HG02763 (cell line): Measurements from ENCODE around the gene CLPSL1.

Experiments
- ATAC-seq: cut with Tn5 transposase; IDR thresholded peaks from one replicate; pipeline ENCODE4 v1.9.1; 2021; ENCODE audit warnings: mild to moderate bottlenecking, moderate library complexity; ENCODE audit not compliant: unreplicated experiment

The CLPSL1 gene

DNA sequence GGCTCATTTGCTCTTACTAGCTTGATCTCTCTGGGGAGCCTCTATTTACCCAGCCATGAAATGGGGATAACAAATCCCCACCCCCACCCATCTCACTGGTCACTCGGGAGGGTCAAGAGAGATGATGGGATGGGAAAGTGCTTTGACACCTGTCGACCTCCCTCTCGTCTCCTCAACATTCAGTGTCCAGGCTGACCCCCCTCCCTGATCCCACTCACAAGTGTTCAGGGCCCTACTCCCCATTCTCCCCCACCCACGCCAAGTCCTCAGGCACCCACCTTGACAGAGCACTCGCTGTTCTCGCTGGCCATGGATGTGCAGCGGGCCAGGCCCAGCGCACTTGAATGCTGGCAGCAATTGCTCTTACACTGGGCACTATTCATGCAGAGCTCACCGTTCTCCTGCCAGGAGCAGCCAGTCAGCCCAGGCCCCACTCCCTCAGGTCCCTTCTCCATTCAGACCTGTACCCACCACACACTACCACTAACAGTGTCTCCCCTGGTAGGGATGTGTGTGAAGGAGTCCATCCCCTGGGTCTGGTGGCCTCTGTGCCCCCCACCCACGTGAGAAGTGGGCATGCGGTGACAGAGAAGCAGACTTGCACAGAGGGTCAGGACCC, 14.7 kb downstream of the CLPSL1 start:
- ATAC-seq, result no peak

GRCh38 chr6:35796236-35796635, 15.4 kb downstream of the CLPSL1 start:
- no peak for ATAC-seq

DNA sequence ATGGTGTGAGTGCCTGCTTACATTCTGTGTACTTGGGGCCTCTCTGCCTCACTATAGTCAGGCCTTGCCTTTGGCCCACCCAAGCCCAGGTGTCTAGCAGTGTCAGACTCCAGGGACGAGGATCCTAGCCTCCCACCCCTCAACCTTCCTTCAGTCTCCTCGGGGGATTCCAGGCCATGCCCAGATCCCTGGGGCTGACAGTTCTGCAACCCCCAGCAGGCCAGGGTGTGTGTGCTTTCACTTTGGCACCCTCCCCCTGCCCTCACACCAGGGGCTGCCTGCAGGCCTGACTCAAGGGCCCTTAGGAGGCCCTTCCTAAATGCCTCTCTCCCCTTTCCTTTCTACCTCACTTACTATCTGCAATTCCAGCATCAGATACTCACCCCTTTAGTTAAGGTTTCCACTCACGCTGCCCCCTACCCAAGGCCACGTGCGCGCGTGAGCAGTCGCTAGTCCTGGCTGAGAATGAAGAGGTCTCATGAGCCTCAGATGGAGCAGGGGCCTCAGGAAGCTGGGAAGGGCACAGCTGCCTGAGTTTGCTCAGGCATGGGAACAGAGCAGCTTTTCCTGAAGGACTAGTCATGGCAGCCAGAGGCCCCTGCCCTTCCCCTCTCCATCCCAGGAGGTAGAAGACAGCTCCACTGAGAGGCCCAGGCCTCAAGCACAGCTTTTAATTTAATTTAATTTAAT, 17.2 kb downstream of the CLPSL1 start:
- ATAC-seq, result no peak

DNA sequence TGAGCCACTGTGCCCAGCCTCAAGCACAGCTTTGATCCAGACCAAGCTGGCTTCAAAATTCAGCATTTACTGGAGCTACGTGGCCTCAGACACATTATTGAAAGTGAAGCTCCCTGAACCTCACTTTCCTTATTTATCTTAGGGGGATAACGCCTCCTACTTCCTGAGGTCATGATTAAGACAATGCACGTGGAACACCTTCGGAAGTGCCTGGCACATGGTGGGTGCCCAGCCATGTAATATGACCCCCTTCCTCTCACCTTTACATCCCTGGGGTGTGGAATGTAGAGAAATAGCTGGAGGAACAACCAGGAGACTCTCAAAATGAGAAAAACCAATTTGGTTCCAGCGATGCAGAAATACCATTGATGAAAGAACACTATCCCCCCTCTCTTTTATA, 17.9 kb downstream of the CLPSL1 start:
- no peak for ATAC-seq

- ATAC-seq, result no peak
Observed at GRCh38 chr6:35801148-35801547, 20.3 kb downstream of the CLPSL1 start.

GRCh38 chr6:35804996-35805736, 24.3 kb downstream of the CLPSL1 start, which contains the start of gene LHFPL5:
Gene LHFPL5, plus strand, starts transcription at chr6:35805352. Its CDS starts 319 bp downstream, at chr6:35805671.
- ATAC-seq, result no peak

GRCh38 chr6:35808688-35809087, 27.9 kb downstream of the CLPSL1 start:
- ATAC-seq, result no peak

- no peak for ATAC-seq
Observed at GRCh38 chr6:35809809-35810208, 29.0 kb downstream of the CLPSL1 start.

GRCh38 chr6:35810971-35811698, 30.3 kb downstream of the CLPSL1 start:
- no peak for ATAC-seq

DNA sequence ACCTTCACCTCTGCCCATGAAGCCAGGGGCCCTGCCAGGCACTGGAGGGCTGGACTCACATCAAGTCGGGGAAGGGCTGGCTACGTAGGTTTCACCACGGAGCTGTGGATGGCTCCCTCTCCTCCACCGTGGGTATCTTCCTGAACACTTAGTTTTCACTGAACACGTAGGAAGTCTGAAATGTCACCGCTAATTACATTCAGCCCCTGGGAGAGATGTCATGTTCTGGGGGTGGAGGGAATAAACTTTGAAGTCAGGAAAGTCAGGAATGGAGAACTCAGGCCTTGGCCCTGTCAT, 30.8 kb downstream of the CLPSL1 start:
- ATAC-seq, result no peak

DNA sequence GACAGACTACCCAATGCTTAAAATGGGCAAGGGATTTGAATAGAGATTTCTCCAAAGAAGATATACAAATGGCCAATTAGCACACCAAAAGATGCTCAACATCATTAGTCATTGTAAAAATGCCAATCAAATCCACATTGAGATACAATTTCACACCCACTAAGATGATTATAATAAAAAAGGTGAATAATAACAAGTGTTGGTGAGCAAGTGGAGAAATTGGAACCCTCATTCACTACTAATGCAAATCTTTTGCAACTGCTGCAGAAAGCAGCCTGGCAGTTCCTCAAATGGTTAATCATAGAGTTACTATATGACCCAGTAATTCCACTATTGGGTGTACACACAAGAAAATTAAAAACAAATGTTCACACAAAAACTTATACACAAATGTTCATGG, 36.7 kb downstream of the CLPSL1 start:
- no peak for ATAC-seq

DNA sequence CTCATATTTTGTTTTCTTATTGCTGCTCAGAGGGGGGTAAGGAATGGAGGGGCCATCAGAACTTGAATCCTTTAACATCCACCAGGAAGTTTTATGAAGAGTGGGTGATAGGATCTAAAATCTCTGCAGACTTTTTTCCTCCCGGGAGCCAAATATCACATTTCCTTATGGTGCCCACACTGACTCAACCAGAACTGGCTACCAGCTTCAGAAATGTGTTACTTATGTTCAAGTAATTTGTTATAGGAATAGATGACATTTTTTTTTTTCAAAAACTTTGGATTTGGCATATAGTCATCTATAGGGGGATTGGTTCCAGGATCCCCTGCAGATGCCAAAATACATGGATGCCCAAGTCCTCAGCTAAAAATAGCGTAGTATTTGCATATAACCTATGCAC, 42.8 kb downstream of the CLPSL1 start:
- no peak for ATAC-seq

DNA sequence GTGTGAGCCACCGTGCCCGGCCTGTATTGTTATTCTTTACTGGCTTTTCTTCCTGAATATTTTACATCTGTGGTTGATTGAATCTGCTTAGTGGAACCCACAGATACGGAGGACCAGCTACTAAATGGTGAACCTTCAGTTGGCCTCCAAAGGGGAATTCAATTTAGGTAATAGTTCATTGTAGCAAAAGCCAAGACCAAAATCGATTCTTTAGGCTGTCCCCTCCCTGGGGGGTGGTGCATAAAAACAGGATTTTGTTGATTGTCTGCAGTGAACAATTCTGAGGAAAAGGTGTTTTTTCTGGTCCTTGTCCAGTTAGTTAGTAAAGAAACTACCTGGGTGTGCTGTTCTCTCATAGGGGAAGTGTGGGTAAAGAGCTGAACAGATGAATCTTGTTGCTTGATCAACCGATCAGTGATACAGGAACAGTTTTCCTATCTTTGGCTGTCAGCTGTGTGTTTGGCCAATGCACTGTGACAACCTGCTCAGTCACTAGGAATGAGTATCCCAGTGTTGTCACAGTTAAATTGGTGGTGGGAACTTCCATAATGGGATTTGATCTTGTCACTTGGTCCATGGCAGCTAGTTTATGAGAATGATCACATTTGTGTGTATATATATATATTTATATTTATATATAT, 43.9 kb downstream of the CLPSL1 start:
- no peak for ATAC-seq

- ATAC-seq, result no peak
Observed at GRCh38 chr6:35829306-35829705, 48.5 kb downstream of the CLPSL1 start.

DNA sequence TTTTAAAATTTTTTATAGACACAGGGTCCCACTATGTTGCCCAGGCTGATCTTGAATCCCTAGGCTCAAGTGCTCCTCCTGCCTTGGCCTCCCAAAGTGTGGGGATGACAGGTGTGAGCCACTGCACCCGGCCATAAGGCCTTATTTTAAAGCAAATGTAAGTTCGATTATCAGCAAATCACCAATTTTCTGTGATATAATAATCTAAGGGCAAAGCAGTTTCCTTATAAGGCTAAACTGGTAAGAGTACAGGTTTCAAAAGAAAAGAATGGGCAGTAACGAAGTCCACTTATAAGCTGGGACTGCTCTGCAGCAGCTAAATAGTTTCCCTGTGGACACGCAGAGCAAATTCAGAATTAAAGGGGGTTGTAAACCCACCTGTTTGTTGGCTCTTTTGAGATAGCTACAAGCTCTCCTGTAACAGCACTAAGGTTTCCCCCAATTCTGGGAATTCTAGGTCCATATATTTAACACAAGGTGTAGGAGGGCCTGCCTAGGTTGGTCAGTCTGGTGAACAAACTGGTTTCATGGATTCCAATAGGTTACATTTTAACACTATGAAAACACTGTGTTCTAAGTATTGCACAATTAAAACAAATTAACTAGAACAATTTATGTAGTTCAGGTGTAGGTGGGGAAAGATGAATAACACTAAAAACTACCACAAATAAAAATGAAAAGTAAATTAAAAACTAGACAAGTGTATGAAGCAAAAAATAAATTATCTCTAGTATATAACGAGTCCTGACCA, 50.6 kb downstream of the CLPSL1 start:
- ATAC-seq, result no peak

GRCh38 chr6:35833536-35833935, 52.7 kb downstream of the CLPSL1 start:
- ATAC-seq, result no peak
